ENCODE results near the gene AGTR1. TPM values are rescaled to one million over a fixed set of nuclear protein-coding genes. Genes with fewer than 3 reads are reported as not detected.
"Not testable (repeated sequence)": the region's sequence is repeated elsewhere in the genome, so short reads cannot be mapped to it uniquely, and the experiment has no call there.

AGTR1 gene
- total RNA-seq, 3 donors from 2014 or later: not detected

- no peak overlapping the region for H3K4me3 Mint-ChIP-seq
- H3K9me3 Mint-ChIP-seq: no peaks in the 10 kb centered on the region
- no peak for ATAC-seq
- H3K36me3 Mint-ChIP-seq (ENCODE audit: insufficient read depth): no peaks in the 10 kb centered on the region
- no peaks in the 10 kb centered on the region for H3K27me3 Mint-ChIP-seq (ENCODE audit: low read depth)
- no peak for DNase-seq
- H3K4me1 Mint-ChIP-seq (ENCODE audit: low read depth): no peaks in the 10 kb centered on the region
These were observed 38.4 kb downstream of the AGTR1 start for GRCh38 chr3:148736086-148736485.

- no peak for ATAC-seq
- no peaks in the 10 kb centered on the region for H3K27me3 Mint-ChIP-seq (ENCODE audit: low read depth)
- H3K4me1 Mint-ChIP-seq (ENCODE audit: low read depth): no peaks in the 10 kb centered on the region
- no peak for DNase-seq
- H3K36me3 Mint-ChIP-seq (ENCODE audit: insufficient read depth): no peaks in the 10 kb centered on the region
- H3K4me3 Mint-ChIP-seq: no peak overlapping the region
- H3K9me3 Mint-ChIP-seq: no peaks in the 10 kb centered on the region
These were observed 39.4 kb downstream of the AGTR1 start for GRCh38 chr3:148737104-148737530.

GRCh38 chr3:148739720-148740119 lies 42.0 kb downstream of the AGTR1 start:
- no peaks in the 10 kb centered on the region for H3K36me3 Mint-ChIP-seq (ENCODE audit: insufficient read depth)
- no peak overlapping the region for H3K4me3 Mint-ChIP-seq
- DNase-seq (no peak), ATAC-seq (no peak)
- H3K9me3 Mint-ChIP-seq: no peaks in the 10 kb centered on the region
- no peaks in the 10 kb centered on the region for H3K27me3 Mint-ChIP-seq (ENCODE audit: low read depth)
- no peaks in the 10 kb centered on the region for H3K4me1 Mint-ChIP-seq (ENCODE audit: low read depth)

- DNase-seq (no peak), ATAC-seq (no peak)
- no peaks in the 10 kb centered on the region for H3K9me3 Mint-ChIP-seq
- no peaks in the 10 kb centered on the region for H3K36me3 Mint-ChIP-seq (ENCODE audit: insufficient read depth)
- H3K27me3 Mint-ChIP-seq (ENCODE audit: low read depth): no peaks in the 10 kb centered on the region
- no peaks in the 10 kb centered on the region for H3K4me1 Mint-ChIP-seq (ENCODE audit: low read depth)
- H3K4me3 Mint-ChIP-seq: no peak overlapping the region
These were observed 42.6 kb downstream of the AGTR1 start for GRCh38 chr3:148740291-148740690.

GRCh38 chr3:148741219-148741618 lies 43.5 kb downstream of the AGTR1 start:
- no peak overlapping the region for H3K4me3 Mint-ChIP-seq
- DNase-seq (no peak), ATAC-seq (no peak)
- no peaks in the 10 kb centered on the region for H3K9me3 Mint-ChIP-seq
- H3K27me3 Mint-ChIP-seq (ENCODE audit: low read depth): no peaks in the 10 kb centered on the region
- no peaks in the 10 kb centered on the region for H3K36me3 Mint-ChIP-seq (ENCODE audit: insufficient read depth)
- no peaks in the 10 kb centered on the region for H3K4me1 Mint-ChIP-seq (ENCODE audit: low read depth)

GRCh38 chr3:148742118-148742517 lies 44.4 kb downstream of the AGTR1 start:
- no peaks in the 10 kb centered on the region for H3K36me3 Mint-ChIP-seq (ENCODE audit: insufficient read depth)
- H3K27me3 Mint-ChIP-seq (ENCODE audit: low read depth): no peaks in the 10 kb centered on the region
- no peak overlapping the region for H3K4me3 Mint-ChIP-seq
- DNase-seq (no peak), ATAC-seq (no peak)
- no peaks in the 10 kb centered on the region for H3K4me1 Mint-ChIP-seq (ENCODE audit: low read depth)
- no peaks in the 10 kb centered on the region for H3K9me3 Mint-ChIP-seq

- Mint-ChIP-seq H3K36me3 (ENCODE audit: insufficient read depth) (no peaks in the 10 kb centered on the region), H3K4me1 (ENCODE audit: low read depth) (no peaks in the 10 kb centered on the region), H3K27me3 (ENCODE audit: low read depth) (no peaks in the 10 kb centered on the region), H3K4me3 (no peak overlapping the region), H3K9me3 (no peaks in the 10 kb centered on the region)
- ATAC-seq (no peak), DNase-seq (no peak)
These were observed 48.4 kb downstream of the AGTR1 start for GRCh38 chr3:148746053-148746452.

- Mint-ChIP-seq H3K4me1 (ENCODE audit: low read depth) (no peaks in the 10 kb centered on the region), H3K36me3 (ENCODE audit: insufficient read depth) (no peaks in the 10 kb centered on the region)
- ATAC-seq: no peak
These were observed 50.6 kb downstream of the AGTR1 start for GRCh38 chr3:148748283-148748682.

GRCh38 chr3:148750296-148750695 lies 52.6 kb downstream of the AGTR1 start:
- H3K27me3 Mint-ChIP-seq (ENCODE audit: low read depth): no peaks in the 10 kb centered on the region
- no peak overlapping the region for H3K4me3 Mint-ChIP-seq
- no peaks in the 10 kb centered on the region for H3K9me3 Mint-ChIP-seq
- no peaks in the 10 kb centered on the region for H3K4me1 Mint-ChIP-seq (ENCODE audit: low read depth)
- ATAC-seq: no peak
- H3K36me3 Mint-ChIP-seq (ENCODE audit: insufficient read depth): no peaks in the 10 kb centered on the region
- DNase-seq: no peak

More at GRCh38 chr3:148748283-148748682, 50.6 kb downstream of the AGTR1 start:
- H3K27me3 Mint-ChIP-seq (ENCODE audit: low read depth): no peaks in the 10 kb centered on the region
- no peaks in the 10 kb centered on the region for H3K9me3 Mint-ChIP-seq
- DNase-seq: no peak
- H3K4me3 Mint-ChIP-seq: no peak overlapping the region

- Mint-ChIP-seq H3K4me1 (ENCODE audit: low read depth) (no peaks in the 10 kb centered on the region), H3K9me3 (no peaks in the 10 kb centered on the region), H3K36me3 (ENCODE audit: insufficient read depth) (no peaks in the 10 kb centered on the region), H3K27me3 (ENCODE audit: low read depth) (no peaks in the 10 kb centered on the region), H3K4me3 (no peak overlapping the region)
- DNase-seq (no peak), ATAC-seq (no peak)
These were observed 53.8 kb downstream of the AGTR1 start for GRCh38 chr3:148751461-148751860.

GRCh38 chr3:148753385-148753784 lies 55.7 kb downstream of the AGTR1 start:
- H3K4me3 Mint-ChIP-seq; H3K4me1 Mint-ChIP-seq (ENCODE audit: low read depth); H3K27me3 Mint-ChIP-seq (ENCODE audit: low read depth); H3K36me3 Mint-ChIP-seq (ENCODE audit: insufficient read depth); H3K9me3 Mint-ChIP-seq; ATAC-seq; DNase-seq: not testable (repeated sequence)

- no peaks in the 10 kb centered on the region for H3K27me3 Mint-ChIP-seq (ENCODE audit: low read depth)
- no peak for ATAC-seq
- no peaks in the 10 kb centered on the region for H3K36me3 Mint-ChIP-seq (ENCODE audit: insufficient read depth)
- no peaks in the 10 kb centered on the region for H3K9me3 Mint-ChIP-seq
- DNase-seq: no peak
- no peaks in the 10 kb centered on the region for H3K4me1 Mint-ChIP-seq (ENCODE audit: low read depth)
- no peak overlapping the region for H3K4me3 Mint-ChIP-seq
These were observed 57.9 kb downstream of the AGTR1 start for GRCh38 chr3:148755570-148755969.

- no peaks in the 10 kb centered on the region for H3K27me3 Mint-ChIP-seq (ENCODE audit: low read depth)
These were observed 58.6 kb downstream of the AGTR1 start for GRCh38 chr3:148756311-148756710.

GRCh38 chr3:148757238-148758215 lies 59.8 kb downstream of the AGTR1 start:
- Mint-ChIP-seq H3K27me3 (ENCODE audit: low read depth) (no peaks in the 10 kb centered on the region), H3K36me3 (ENCODE audit: insufficient read depth) (no peaks in the 10 kb centered on the region), H3K9me3 (no peaks in the 10 kb centered on the region), H3K4me3 (no peak overlapping the region), H3K4me1 (ENCODE audit: low read depth) (no peaks in the 10 kb centered on the region)
- DNase-seq: no peak
- no peak for ATAC-seq

More at GRCh38 chr3:148756311-148756710, 58.6 kb downstream of the AGTR1 start:
- Mint-ChIP-seq H3K4me3 (no peak overlapping the region), H3K36me3 (ENCODE audit: insufficient read depth) (no peaks in the 10 kb centered on the region), H3K9me3 (no peaks in the 10 kb centered on the region), H3K4me1 (ENCODE audit: low read depth) (no peaks in the 10 kb centered on the region)
- DNase-seq (no peak), ATAC-seq (no peak)

GRCh38 chr3:148758303-148758884 lies 60.7 kb downstream of the AGTR1 start:
- Mint-ChIP-seq H3K4me3 (no peak overlapping the region), H3K4me1 (ENCODE audit: low read depth) (no peaks in the 10 kb centered on the region), H3K36me3 (ENCODE audit: insufficient read depth) (no peaks in the 10 kb centered on the region), H3K27me3 (ENCODE audit: low read depth) (no peaks in the 10 kb centered on the region), H3K9me3 (no peaks in the 10 kb centered on the region)
- DNase-seq (no peak), ATAC-seq (no peak)

All from activated T-cell treated with anti-CD3 and anti-CD28 coated beads, Interleukin-2, amount 50 U/mL, for 4 hours (primary cell).